HG02798 (cell line): Measurements from ENCODE around the gene PLPP3.
A peak's percentile ranks its signal among the peaks of the same experiment; 100 is the strongest.

ENCODE experiments used
- ATAC-seq: cut with Tn5 transposase; IDR thresholded peaks from one replicate; pipeline ENCODE4 v1.9.1; 2021; ENCODE audit warnings: mild to moderate bottlenecking; ENCODE audit not compliant: unreplicated experiment, poor library complexity

PLPP3 gene

GRCh38 chr1:56550859-56551188 is 28.5 kb downstream of the PLPP3 start:
- ATAC-seq = no peak

- ATAC-seq = no peak
Measured at GRCh38 chr1:56550138-56550858, 29.1 kb downstream of the PLPP3 start.

- ATAC-seq = no peak
Measured at GRCh38 chr1:56548571-56548970, 30.8 kb downstream of the PLPP3 start.

GRCh38 chr1:56547977-56548376 is 31.4 kb downstream of the PLPP3 start:
- ATAC-seq = no peak

- ATAC-seq = no peak
Measured at GRCh38 chr1:56547473-56547872, 31.9 kb downstream of the PLPP3 start.

GRCh38 chr1:56545711-56546110 is 33.7 kb downstream of the PLPP3 start:
- ATAC-seq = no peak

GRCh38 chr1:56543783-56544612 is 35.4 kb downstream of the PLPP3 start:
- no peak for ATAC-seq

GRCh38 chr1:56542651-56543050 is 36.7 kb downstream of the PLPP3 start:
- no peak for ATAC-seq

GRCh38 chr1:56541408-56541807 is 38.0 kb downstream of the PLPP3 start:
- ATAC-seq = no peak

- ATAC-seq = no peak
Measured at GRCh38 chr1:56540467-56540866, 38.9 kb downstream of the PLPP3 start.

- ATAC-seq = no peak
Measured at GRCh38 chr1:56539520-56539931, 39.8 kb downstream of the PLPP3 start.

- no peak for ATAC-seq
Measured at GRCh38 chr1:56538532-56538931, 40.8 kb downstream of the PLPP3 start.

- ATAC-seq = no peak
Measured at GRCh38 chr1:56537660-56538059, 41.7 kb downstream of the PLPP3 start.

- no peak for ATAC-seq
Measured at GRCh38 chr1:56535939-56536338, 43.4 kb downstream of the PLPP3 start.

- no peak for ATAC-seq
Measured at GRCh38 chr1:56535362-56535761, 44.0 kb downstream of the PLPP3 start.

- ATAC-seq = no peak
Measured at GRCh38 chr1:56534130-56534651, 45.2 kb downstream of the PLPP3 start.

GRCh38 chr1:56533621-56534020 is 45.7 kb downstream of the PLPP3 start:
- ATAC-seq = peak; percentile 69

- ATAC-seq = peak; percentile 58
Measured at GRCh38 chr1:56533197-56533596, 46.2 kb downstream of the PLPP3 start.

- no peak for ATAC-seq
Measured at GRCh38 chr1:56532350-56532683, 47.0 kb downstream of the PLPP3 start.

- no peak for ATAC-seq
Measured at GRCh38 chr1:56531624-56532349, 47.6 kb downstream of the PLPP3 start.

- no peak for ATAC-seq
Measured at GRCh38 chr1:56529801-56530200, 49.6 kb downstream of the PLPP3 start.
